ENCODE results near the gene PIK3R5.

Gene PIK3R5

GRCh38 chr17:8928347-8928746 lies 37.2 kb downstream of the PIK3R5 start:
- Histone ChIP-seq H3K9ac (ENCODE audit: low read length) (no peak overlapping the region), H3K27me3 (ENCODE audit: low read length) (no peaks in the 10 kb centered on the region), H3K79me2 (ENCODE audit: insufficient read depth, low read length) (no peaks in the 10 kb centered on the region), H3K4me2 (ENCODE audit: low read depth, low read length, poor library complexity, severe bottlenecking) (no peak overlapping the region), H4K20me1 (ENCODE audit: low read depth, low read length) (no peaks in the 10 kb centered on the region), H3K36me3 (ENCODE audit: low read length) (no peaks in the 10 kb centered on the region), H3K27ac (ENCODE audit: low read depth, low read length) (no peak overlapping the region), H3K9me3 (ENCODE audit: insufficient read depth, low read length) (peaks cover 18% of the 10 kb centered on the region; the same call in 1 of the 2 replicates), H3F3A (ENCODE audit: insufficient read depth) (no peaks in the 10 kb centered on the region), H2AFZ (ENCODE audit: low read depth, low read length, severe bottlenecking) (no peak overlapping the region), H3K9me2 (replicated peaks; ENCODE audit: insufficient read depth, low read length) (no peaks in the 10 kb centered on the region), H3K4me3 (ENCODE audit: insufficient read depth, low read length, poor library complexity, severe bottlenecking) (no peak overlapping the region)
- TF ChIP-seq EZH2phosphoT487 (conservative IDR thresholded peaks at IDR 0.05; ENCODE audit: low read length) = no peak
- TF ChIP-seq, protein P1, sequence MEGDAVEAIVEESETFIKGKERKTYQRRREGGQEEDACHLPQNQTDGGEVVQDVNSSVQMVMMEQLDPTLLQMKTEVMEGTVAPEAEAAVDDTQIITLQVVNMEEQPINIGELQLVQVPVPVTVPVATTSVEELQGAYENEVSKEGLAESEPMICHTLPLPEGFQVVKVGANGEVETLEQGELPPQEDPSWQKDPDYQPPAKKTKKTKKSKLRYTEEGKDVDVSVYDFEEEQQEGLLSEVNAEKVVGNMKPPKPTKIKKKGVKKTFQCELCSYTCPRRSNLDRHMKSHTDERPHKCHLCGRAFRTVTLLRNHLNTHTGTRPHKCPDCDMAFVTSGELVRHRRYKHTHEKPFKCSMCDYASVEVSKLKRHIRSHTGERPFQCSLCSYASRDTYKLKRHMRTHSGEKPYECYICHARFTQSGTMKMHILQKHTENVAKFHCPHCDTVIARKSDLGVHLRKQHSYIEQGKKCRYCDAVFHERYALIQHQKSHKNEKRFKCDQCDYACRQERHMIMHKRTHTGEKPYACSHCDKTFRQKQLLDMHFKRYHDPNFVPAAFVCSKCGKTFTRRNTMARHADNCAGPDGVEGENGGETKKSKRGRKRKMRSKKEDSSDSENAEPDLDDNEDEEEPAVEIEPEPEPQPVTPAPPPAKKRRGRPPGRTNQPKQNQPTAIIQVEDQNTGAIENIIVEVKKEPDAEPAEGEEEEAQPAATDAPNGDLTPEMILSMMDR (IDR thresholded peaks at IDR 0.05; ENCODE audit: insufficient read depth, low read length, poor library complexity, severe bottlenecking) = no peak

- H3K27ac ChIP-seq (ENCODE audit: low read depth, low read length) = no peak overlapping the region
- H3K9me3 ChIP-seq (ENCODE audit: insufficient read depth, low read length) = peaks cover 18% of the 10 kb centered on the region; the same call in 1 of the 2 replicates
- no peak overlapping the region for H3K4me3 ChIP-seq (ENCODE audit: insufficient read depth, low read length, poor library complexity, severe bottlenecking)
- no peak overlapping the region for H3K9ac ChIP-seq (ENCODE audit: low read length)
- H3K27me3 ChIP-seq (ENCODE audit: low read length) = no peaks in the 10 kb centered on the region
- no peaks in the 10 kb centered on the region for H3K9me2 ChIP-seq (replicated peaks; ENCODE audit: insufficient read depth, low read length)
- no peaks in the 10 kb centered on the region for H3K79me2 ChIP-seq (ENCODE audit: insufficient read depth, low read length)
- no peak overlapping the region for H2AFZ ChIP-seq (ENCODE audit: low read depth, low read length, severe bottlenecking)
- H4K20me1 ChIP-seq (ENCODE audit: low read depth, low read length) = no peaks in the 10 kb centered on the region
- no peak overlapping the region for H3K4me2 ChIP-seq (ENCODE audit: low read depth, low read length, poor library complexity, severe bottlenecking)
- TF ChIP-seq, protein P1 (IDR thresholded peaks at IDR 0.05; ENCODE audit: insufficient read depth, low read length, poor library complexity, severe bottlenecking) = no peak
- TF ChIP-seq EZH2phosphoT487 (conservative IDR thresholded peaks at IDR 0.05; ENCODE audit: low read length) = no peak
- H3K36me3 ChIP-seq (ENCODE audit: low read length) = no peaks in the 10 kb centered on the region
- H3F3A ChIP-seq (ENCODE audit: insufficient read depth) = no peaks in the 10 kb centered on the region
Measured at GRCh38 chr17:8927395-8927794, 38.1 kb downstream of the PIK3R5 start.

GRCh38 chr17:8925808-8926207 lies 39.7 kb downstream of the PIK3R5 start:
- Histone ChIP-seq H3K27ac (ENCODE audit: low read depth, low read length) (no peak overlapping the region), H4K20me1 (ENCODE audit: low read depth, low read length) (no peaks in the 10 kb centered on the region), H3K36me3 (ENCODE audit: low read length) (no peaks in the 10 kb centered on the region), H3K9me3 (ENCODE audit: insufficient read depth, low read length) (peaks cover 18% of the 10 kb centered on the region; the same call in 1 of the 2 replicates), H3K79me2 (ENCODE audit: insufficient read depth, low read length) (no peaks in the 10 kb centered on the region), H3K4me2 (ENCODE audit: low read depth, low read length, poor library complexity, severe bottlenecking) (no peak overlapping the region), H3K9me2 (replicated peaks; ENCODE audit: insufficient read depth, low read length) (no peaks in the 10 kb centered on the region), H3K4me3 (ENCODE audit: insufficient read depth, low read length, poor library complexity, severe bottlenecking) (no peak overlapping the region), H3K27me3 (ENCODE audit: low read length) (no peaks in the 10 kb centered on the region), H3F3A (ENCODE audit: insufficient read depth) (no peaks in the 10 kb centered on the region), H3K9ac (ENCODE audit: low read length) (no peak overlapping the region), H2AFZ (ENCODE audit: low read depth, low read length, severe bottlenecking) (no peak overlapping the region)
- TF ChIP-seq, protein P1 (IDR thresholded peaks at IDR 0.05; ENCODE audit: insufficient read depth, low read length, poor library complexity, severe bottlenecking) = no peak

All from SU-DHL-6 (cell line).